ENCODE data around the gene PRDX5.

Gene PRDX5

DNA sequence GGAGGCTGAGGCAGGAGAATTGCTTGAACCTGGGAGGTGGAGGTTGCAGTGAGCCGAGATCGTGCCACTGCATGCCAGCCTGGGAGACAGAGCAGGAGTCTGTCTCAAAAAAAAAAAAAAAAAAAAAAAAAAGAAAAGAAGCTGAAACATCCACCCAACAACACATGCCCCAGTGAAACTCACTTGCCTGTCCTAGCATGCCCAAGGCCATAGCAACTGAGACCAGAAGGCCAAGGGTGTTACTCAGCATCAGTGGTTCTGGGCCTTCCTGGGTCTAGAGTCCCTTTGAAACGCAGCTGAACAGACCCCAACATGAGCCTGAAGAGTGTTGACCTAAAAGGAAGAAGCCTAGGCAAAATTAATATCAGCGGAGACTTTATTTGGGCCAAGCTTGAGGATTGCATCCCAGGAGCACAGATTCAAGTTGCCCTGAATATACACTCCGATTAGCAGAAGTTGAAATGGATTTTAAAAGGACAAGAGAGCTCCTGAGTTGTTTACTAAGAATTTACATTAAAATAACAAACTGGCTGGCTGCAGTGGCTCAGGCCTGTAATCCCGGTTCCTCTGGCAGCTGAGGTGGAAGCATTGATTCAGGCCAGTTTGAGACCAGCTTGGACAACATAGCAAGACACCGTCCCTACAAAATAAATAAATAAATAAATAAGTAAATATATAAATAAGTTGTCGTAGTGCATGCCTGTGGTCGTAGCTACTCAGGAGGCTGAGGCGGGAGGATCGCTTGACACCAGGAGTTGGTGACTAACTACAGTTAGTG, 7.0 kb downstream of the PRDX5 start:
- no peak for DNase-seq (ENCODE audit: low read depth in 2 of 2)

- no peak for DNase-seq (ENCODE audit: low read depth in 2 of 2)
These were observed 9.5 kb downstream of the PRDX5 start for GRCh38 chr11:64327375-64327774.

GRCh38 chr11:64327993-64328392, 10.1 kb downstream of the PRDX5 start:
- DNase-seq (ENCODE audit: low read depth in 2 of 2), result no peak

DNA sequence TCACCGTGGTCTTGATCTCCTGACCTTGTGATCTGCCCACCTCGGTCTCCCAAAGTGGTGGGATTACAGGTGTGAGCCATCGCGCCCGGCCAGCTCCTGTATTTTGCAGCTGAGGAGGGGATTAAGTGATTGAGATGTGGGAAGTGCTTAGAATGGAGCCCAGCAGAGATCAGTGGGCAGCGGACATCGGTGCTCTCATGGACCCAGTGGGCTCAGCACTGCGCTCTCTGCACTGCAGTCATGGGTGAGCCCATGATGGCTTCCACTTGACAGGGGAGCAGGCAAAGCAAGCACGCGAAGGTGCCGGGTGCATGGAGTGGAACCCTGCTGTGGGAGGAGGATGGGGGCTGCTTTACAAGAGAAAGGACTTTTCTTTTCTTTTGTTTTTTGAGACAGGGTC, 13.0 kb downstream of the PRDX5 start:
- DNase-seq (ENCODE audit: low read depth in 2 of 2), result no peak

GRCh38 chr11:64331569-64332371, 13.8 kb downstream of the PRDX5 start:
- DNase-seq (ENCODE audit: low read depth in 2 of 2), result peak; percentile 46 to 50

GRCh38 chr11:64333556-64333955, 15.6 kb downstream of the PRDX5 start:
- DNase-seq (ENCODE audit: low read depth in 2 of 2), result no peak

- no peak for DNase-seq (ENCODE audit: low read depth in 2 of 2)
These were observed 17.1 kb downstream of the PRDX5 start for GRCh38 chr11:64334764-64335735.

GRCh38 chr11:64337538-64338249, 19.8 kb downstream of the PRDX5 start:
- DNase-seq (ENCODE audit: low read depth in 2 of 2), result no peak

DNA sequence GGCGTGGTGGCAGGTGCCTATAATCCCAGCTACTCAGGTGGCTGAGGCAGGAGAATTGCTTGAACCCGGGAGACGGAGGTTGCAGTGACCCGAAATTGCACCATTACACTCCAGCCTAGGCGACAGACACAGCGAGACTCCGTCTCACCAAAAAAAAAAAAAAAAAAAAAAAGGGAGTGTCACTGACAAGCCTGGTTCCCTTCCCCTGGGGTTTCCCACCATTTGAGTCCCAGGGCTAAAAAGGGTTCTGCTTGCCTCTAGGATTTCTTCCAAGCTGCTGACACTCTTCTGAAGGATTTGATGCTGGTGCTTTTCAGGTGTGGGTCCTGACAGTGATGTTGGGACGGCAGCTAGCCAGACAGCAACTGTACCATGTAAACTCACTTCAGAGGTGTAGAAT, 20.8 kb downstream of the PRDX5 start:
- DNase-seq (ENCODE audit: low read depth in 2 of 2), result no peak

DNA sequence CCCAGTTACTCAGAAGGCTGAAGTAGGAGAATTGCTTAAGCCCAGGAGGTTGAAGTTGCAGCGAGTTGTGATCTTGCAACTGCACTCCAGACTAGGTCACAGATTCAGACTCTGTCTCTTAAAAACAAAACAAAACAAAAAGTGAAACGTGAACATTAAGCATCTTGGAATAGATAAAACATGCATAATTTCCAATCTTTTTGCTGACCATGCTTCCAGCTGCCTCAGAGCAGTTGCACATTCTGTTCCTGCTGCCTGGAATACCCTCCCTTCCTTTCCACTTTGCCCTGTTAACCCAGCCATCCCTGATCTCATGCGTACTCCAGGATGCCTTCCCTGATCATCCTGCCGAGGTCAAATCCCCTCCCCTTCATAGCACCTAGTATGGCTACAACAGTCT, 21.4 kb downstream of the PRDX5 start:
- no peak for DNase-seq (ENCODE audit: low read depth in 2 of 2)

- DNase-seq (ENCODE audit: low read depth in 2 of 2), result peak; percentile 70 to 74
These were observed 22.0 kb downstream of the PRDX5 start, which contains the start of gene CCDC88B for GRCh38 chr11:64339754-64340408. Gene CCDC88B, plus strand, starts transcription at chr11:64340204. Its CDS starts 63 bp downstream, at chr11:64340267.

DNA sequence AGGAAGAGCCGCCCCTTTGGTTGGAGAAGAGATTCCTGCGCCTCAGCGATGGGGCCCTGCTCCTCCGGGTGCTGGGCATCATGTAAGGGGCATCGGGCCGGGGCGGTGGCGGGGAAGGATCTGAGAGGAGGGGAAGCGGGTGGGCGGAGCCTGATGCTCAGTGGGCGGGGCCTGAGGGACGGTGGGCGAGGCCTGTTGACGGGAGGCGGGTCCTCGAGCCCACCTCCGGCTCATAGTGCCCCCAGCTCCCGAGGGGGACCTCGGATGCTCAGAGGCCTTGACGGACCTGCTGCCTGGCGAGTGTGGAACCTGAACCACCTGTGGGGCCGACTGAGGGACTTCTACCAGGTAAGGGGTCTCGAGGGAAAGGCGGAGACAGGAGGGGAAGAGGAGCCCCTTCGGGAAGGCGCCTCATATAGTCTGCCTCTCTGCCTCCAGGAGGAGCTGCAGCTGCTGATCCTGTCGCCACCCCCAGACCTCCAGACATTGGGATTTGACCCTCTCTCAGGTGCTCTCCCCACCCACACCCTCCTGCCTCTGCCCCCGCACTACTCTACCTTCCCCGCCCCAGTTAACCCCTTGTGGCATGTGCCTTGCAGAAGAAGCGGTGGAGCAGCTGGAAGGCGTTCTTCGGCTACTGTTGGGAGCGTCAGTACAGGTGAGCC, 22.9 kb downstream of the PRDX5 start:
- DNase-seq (ENCODE audit: low read depth in 2 of 2), result peak; percentile 58 to 60

- DNase-seq (ENCODE audit: low read depth in 2 of 2), result no peak
These were observed 23.5 kb downstream of the PRDX5 start for GRCh38 chr11:64341429-64341828.

DNA sequence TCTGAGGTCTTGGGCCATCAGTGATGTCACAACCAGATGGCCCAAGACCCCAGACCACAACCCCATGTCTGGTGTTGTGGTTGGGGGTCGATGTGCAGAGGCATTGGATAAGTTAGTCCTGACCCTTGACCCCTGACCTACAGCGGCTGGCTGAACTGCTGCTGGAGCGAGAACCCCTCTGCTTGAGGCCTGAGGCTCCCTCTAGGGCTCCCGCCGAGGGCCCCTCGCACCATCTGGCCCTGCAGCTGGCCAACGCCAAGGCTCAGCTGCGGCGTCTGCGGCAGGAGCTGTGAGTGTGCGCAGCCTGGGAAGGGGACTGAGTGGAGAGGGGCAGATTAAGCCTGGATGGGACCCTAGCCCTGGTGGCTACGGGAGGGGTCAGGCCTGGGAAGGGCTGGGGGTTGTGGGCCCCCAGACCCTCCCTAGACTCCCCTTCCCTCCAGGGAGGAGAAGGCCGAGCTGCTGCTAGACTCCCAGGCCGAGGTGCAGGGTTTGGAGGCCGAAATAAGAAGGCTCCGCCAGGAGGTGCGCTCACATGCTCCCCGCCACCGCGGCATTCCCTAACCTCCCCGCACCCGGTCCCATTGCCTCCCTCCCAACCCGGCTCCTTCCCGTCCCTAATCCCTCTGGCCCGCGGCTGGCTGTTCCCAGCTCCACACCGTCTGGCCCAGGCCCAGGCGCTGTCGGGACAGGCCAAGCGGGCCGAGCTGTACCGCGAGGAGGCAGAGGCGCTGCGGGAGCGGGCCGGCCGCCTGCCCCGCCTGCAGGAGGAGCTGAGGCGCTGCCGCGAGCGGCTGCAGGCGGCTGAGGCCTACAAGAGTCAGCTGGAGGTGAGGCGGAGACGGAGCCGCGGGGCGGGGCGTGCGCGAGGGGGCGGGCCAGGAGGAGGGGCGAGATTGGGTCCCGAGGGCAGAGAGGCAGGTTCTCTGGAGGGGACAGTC, 24.2 kb downstream of the PRDX5 start:
- DNase-seq (ENCODE audit: low read depth in 2 of 2), result peak; percentile 65 to 74

DNA sequence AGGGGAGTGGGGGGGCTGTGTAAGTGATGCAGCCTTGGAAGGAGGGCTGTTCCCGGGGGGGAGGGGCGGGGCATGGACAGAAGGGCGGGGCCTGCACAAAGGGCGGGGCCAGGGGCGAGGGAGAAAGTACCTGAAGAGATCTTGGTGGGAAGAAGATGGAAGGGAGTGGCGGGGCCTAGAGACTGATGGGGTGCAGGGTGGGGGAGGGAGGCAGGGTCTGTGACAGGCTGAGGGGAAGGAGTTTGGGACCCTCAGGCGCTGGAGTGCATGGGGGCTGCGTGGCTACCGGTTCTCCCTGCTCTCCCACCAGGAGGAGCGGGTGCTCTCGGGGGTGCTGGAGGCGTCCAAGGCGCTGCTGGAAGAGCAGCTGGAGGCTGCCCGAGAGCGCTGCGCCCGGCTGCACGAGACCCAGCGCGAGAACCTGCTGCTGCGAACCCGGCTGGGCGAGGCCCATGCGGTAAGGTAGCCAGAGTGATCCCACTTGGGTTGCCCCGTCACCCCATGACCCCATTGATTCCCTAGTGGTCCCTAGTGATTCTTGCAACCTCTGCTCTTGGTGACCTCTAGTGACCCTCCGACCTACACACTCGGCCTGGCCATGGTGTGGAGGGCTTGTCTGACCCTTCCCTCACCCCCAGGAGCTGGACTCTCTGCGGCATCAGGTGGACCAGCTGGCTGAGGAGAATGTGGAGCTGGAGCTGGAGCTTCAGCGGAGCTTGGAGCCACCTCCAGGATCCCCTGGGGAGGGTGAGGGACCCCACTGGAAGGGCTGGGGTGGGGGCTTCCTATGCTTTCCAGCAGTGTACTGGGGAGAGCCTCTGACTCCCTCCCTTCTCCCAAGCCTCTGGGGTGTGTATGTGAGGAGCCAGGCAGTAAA, 25.2 kb downstream of the PRDX5 start:
- DNase-seq (ENCODE audit: low read depth in 2 of 2), result no peak

DNA sequence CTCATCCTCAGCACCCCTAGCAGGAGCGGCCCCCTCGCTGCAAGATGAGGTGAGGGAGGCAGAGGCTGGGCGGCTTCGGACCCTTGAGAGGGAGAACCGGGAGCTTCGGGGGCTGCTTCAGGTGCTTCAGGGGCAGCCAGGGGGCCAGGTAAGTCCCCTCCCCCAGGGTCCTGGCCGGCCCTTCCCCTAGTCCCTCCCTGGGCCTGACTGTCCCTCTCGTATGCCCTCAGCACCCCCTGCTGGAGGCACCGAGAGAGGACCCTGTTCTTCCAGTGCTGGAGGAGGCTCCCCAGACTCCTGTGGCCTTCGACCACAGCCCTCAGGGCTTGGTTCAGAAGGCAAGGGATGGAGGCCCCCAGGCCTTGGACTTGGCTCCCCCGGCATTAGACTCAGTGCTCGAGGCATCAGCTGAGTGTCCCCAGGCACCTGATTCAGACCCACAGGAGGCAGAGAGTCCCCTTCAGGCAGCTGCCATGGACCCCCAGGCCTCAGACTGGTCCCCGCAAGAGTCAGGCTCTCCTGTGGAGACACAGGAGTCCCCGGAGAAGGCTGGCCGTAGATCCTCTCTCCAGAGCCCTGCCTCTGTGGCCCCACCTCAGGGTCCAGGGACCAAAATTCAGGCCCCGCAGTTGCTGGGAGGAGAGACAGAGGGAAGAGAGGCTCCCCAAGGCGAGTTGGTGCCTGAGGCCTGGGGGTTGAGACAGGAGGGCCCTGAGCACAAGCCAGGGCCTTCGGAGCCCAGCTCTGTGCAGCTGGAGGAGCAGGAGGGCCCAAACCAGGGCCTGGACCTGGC, 26.0 kb downstream of the PRDX5 start:
- no peak for DNase-seq (ENCODE audit: low read depth in 2 of 2)

DNA sequence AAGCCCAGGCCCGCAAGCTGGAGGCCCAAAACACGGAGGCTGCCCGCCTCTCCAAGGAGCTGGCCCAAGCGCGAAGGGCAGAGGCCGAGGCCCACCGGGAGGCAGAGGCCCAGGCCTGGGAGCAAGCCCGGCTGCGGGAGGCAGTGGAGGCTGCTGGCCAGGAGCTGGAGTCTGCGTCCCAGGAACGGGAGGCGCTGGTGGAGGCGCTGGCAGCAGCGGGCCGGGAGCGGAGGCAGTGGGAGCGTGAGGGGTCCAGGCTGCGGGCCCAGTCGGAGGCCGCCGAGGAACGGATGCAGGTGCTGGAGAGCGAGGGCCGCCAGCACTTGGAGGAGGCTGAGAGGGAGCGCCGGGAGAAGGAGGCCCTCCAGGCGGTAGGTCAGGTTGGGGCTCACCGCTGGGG, 26.9 kb downstream of the PRDX5 start:
- no peak for DNase-seq (ENCODE audit: low read depth in 2 of 2)

Measured in stimulated activated CD8-positive, alpha-beta memory T cell treated with anti-CD3 and anti-CD28 coated beads, Interleukin-15, amount 100 ng/mL, for 4 hours (primary cell).